GM18508 (cell line): ENCODE results near the gene UBE2E2.

Source experiments
- ATAC-seq: cut with Tn5 transposase; IDR thresholded peaks from one replicate; pipeline ENCODE4 v1.9.1; 2021; ENCODE audit warnings: moderate number of reproducible peaks; ENCODE audit not compliant: insufficient read depth, unreplicated experiment

UBE2E2 gene

GRCh38 chr3:23271876-23272741 is 69.0 kb downstream of the UBE2E2 start:
- no peak for ATAC-seq

- no peak for ATAC-seq
Measured at GRCh38 chr3:23272820-23273219, 69.7 kb downstream of the UBE2E2 start.

GRCh38 chr3:23275061-23275460 is 71.9 kb downstream of the UBE2E2 start:
- ATAC-seq: no peak

GRCh38 chr3:23275814-23276213 is 72.7 kb downstream of the UBE2E2 start:
- ATAC-seq: no peak

- ATAC-seq: no peak
Measured at GRCh38 chr3:23276913-23277658, 74.0 kb downstream of the UBE2E2 start.

GRCh38 chr3:23277688-23278087 is 74.6 kb downstream of the UBE2E2 start:
- no peak for ATAC-seq

- ATAC-seq: no peak
Measured at GRCh38 chr3:23283625-23284024, 80.5 kb downstream of the UBE2E2 start.

GRCh38 chr3:23288286-23288685 is 85.2 kb downstream of the UBE2E2 start:
- no peak for ATAC-seq

- no peak for ATAC-seq
Measured at GRCh38 chr3:23288715-23289114, 85.6 kb downstream of the UBE2E2 start.

GRCh38 chr3:23292432-23292831 is 89.3 kb downstream of the UBE2E2 start:
- ATAC-seq: no peak

- no peak for ATAC-seq
Measured at GRCh38 chr3:23294770-23295387, 91.8 kb downstream of the UBE2E2 start.

GRCh38 chr3:23301819-23302218 is 98.7 kb downstream of the UBE2E2 start:
- no peak for ATAC-seq

GRCh38 chr3:23302271-23302670 is 99.1 kb downstream of the UBE2E2 start:
- ATAC-seq: no peak

GRCh38 chr3:23303601-23304217 is 100.6 kb downstream of the UBE2E2 start:
- no peak for ATAC-seq

- no peak for ATAC-seq
Measured at GRCh38 chr3:23304424-23304823, 101.3 kb downstream of the UBE2E2 start.

- ATAC-seq: no peak
Measured at GRCh38 chr3:23308986-23309625, 106.0 kb downstream of the UBE2E2 start.

- ATAC-seq: no peak
Measured at GRCh38 chr3:23312866-23313265, 109.7 kb downstream of the UBE2E2 start.

GRCh38 chr3:23314981-23315762 is 112.0 kb downstream of the UBE2E2 start:
- no peak for ATAC-seq

- no peak for ATAC-seq
Measured at GRCh38 chr3:23316924-23317323, 113.8 kb downstream of the UBE2E2 start.
